Measurements from ENCODE around the gene DLG2. TPM values are rescaled to one million over a fixed set of nuclear protein-coding genes. Genes with fewer than 3 reads are reported as not detected.

Gene DLG2
- total and polyA plus RNA-seq, 2 of the 8 experiments (the other 6 are each of a cell fraction or from before 2014, with no cell fraction given): 1.7 to 14.3 TPM

DNA sequence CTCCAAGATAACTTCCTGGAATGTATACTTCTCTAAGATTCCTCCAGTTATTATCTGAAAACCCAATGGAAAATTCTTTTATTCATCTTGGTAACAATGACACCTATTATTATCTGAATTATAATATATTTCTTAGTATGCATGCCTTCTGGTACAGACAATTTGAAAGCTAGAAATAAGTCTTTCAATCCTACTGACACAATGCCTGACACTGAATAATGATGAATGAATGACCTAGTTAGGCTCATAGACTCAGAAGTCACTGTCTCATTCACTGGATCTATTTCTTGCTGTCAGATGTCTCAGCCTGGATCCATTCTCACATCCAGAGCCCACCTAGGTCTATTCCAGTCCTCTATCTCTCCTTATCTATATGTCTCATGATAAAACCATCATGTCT is 1214.3 kb downstream of the DLG2 start:
- Histone ChIP-seq H3K23ac (ENCODE audit: insufficient read length) (no peak overlapping the region), H4K8ac (ENCODE audit: extremely low read depth, insufficient read depth, low read length) (no peak overlapping the region), H3K4me3 (ENCODE audit: extremely low read depth in 1 of 4, insufficient read depth in 2 of 4, low read depth in 3 of 4, low read length in 4 of 4) (no peak overlapping the region), H3K9ac (replicated peaks in 1 of 4; ENCODE audit: extremely low read depth in 1 of 4, low read depth in 3 of 4, low read length in 3 of 4) (no peak overlapping the region), H2BK20ac (ENCODE audit: low read length) (no peak overlapping the region), H2BK120ac (replicated peaks; ENCODE audit: low read depth, low read length) (no peak overlapping the region), H3K23me2 (ENCODE audit: low read depth, low read length) (no peaks in the 10 kb centered on the region), H3K27ac (ENCODE audit: low read depth, low read length) (no peak overlapping the region), H2BK12ac (ENCODE audit: low read depth, low read length) (no peak overlapping the region), H3K18ac (ENCODE audit: extremely low read depth, low read length) (no peak overlapping the region), H2BK15ac (ENCODE audit: low read length) (no peak overlapping the region), H3K4ac (replicated peaks; ENCODE audit: insufficient read length, low read depth, low read length) (no peak overlapping the region), H4K91ac (replicated peaks; ENCODE audit: insufficient read length, low read length) (no peak overlapping the region), H4K5ac (ENCODE audit: insufficient read length, low read depth, low read length) (no peak overlapping the region), H3K14ac (ENCODE audit: insufficient read length) (no peak overlapping the region), H3K27me3 (replicated peaks in 1 of 4; ENCODE audit: control insufficient read depth in 3 of 4, extremely low read depth in 1 of 4, insufficient read depth in 3 of 4, low read length in 3 of 4) (peaks cover 0 to 1% (median 0%) of the 10 kb centered on the region in 4 experiments; a peak in 1 of 7 replicates), H3K9me3 (ENCODE audit: insufficient read depth in 2 of 2, low read depth in 1 of 2, low read length in 1 of 2) (no peaks in the 10 kb centered on the region), H3K79me1 (ENCODE audit: low read depth, low read length) (no peaks in the 10 kb centered on the region), H3K4me2 (ENCODE audit: insufficient read depth in 1 of 2, low read depth in 2 of 2, low read length in 2 of 2) (no peak overlapping the region), H2AFZ (ENCODE audit: low read length) (no peak overlapping the region), H3K56ac (replicated peaks; ENCODE audit: insufficient read length, low read depth, low read length) (no peak overlapping the region), H2AK5ac (ENCODE audit: low read depth, low read length) (no peak overlapping the region), H3K36me3 (ENCODE audit: control insufficient read depth in 2 of 4, insufficient read depth in 4 of 4, low read length in 3 of 4) (no peaks in the 10 kb centered on the region), H2BK5ac (ENCODE audit: low read depth, low read length) (no peak overlapping the region), H3K79me2 (ENCODE audit: control insufficient read depth in 1 of 2, insufficient read depth in 2 of 2, low read length in 2 of 2) (no peaks in the 10 kb centered on the region), H3K4me1 (replicated peaks in 1 of 4; ENCODE audit: control insufficient read depth in 3 of 4, insufficient read depth in 4 of 4, low read length in 3 of 4) (peaks cover 0 to 8% (median 5%) of the 10 kb centered on the region in 4 experiments; a peak in 4 of 7 replicates), H4K20me1 (replicated peaks in 1 of 2; ENCODE audit: control insufficient read depth in 1 of 2, insufficient read depth in 2 of 2, low read length in 2 of 2) (no peaks in the 10 kb centered on the region)
- ChIA-PET POLR2A (ENCODE audit: partially characterized antibody) (no interaction called here), CTCF (ENCODE audit: partially characterized antibody) (interaction anchor here (4.9 kb wide), 1 partner anchor 14 kb away, joined by 24 read pairs; no protein-coding TSS in a partner anchor)
- FAIRE-seq (no peak), DNase-seq (ENCODE audit: low read depth in 1 of 2, low spot score in 2 of 2) (no peak)
- no peak for TF ChIP-seq GTF2F1 (IDR thresholded peaks at IDR 0.05; ENCODE audit: borderline replicate concordance, low read depth, low read length)
- no peak for TF ChIP-seq MAFK (IDR thresholded peaks at IDR 0.05; ENCODE audit: low read depth, low read length)
- TF ChIP-seq KDM5A (IDR thresholded peaks at IDR 0.05; ENCODE audit: low read length): no peak
- no peak for TF ChIP-seq NANOG (IDR thresholded peaks at IDR 0.05; ENCODE audit: insufficient read depth, low read depth, low read length, poor library complexity, severe bottlenecking)
- no peak for TF ChIP-seq RBBP5 (IDR thresholded peaks at IDR 0.05; ENCODE audit: borderline replicate concordance, low read depth, low read length)
- TF ChIP-seq, protein P1, sequence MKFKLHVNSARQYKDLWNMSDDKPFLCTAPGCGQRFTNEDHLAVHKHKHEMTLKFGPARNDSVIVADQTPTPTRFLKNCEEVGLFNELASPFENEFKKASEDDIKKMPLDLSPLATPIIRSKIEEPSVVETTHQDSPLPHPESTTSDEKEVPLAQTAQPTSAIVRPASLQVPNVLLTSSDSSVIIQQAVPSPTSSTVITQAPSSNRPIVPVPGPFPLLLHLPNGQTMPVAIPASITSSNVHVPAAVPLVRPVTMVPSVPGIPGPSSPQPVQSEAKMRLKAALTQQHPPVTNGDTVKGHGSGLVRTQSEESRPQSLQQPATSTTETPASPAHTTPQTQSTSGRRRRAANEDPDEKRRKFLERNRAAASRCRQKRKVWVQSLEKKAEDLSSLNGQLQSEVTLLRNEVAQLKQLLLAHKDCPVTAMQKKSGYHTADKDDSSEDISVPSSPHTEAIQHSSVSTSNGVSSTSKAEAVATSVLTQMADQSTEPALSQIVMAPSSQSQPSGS (IDR thresholded peaks at IDR 0.05; ENCODE audit: low read length): no peak
- no peak for TF ChIP-seq POLR2AphosphoS5 (IDR thresholded peaks at IDR 0.05; ENCODE audit: low read depth, low read length)
- TF ChIP-seq KDM1A (IDR thresholded peaks at IDR 0.05; ENCODE audit: borderline replicate concordance, low read length): no peak
- TF ChIP-seq CREB1 (IDR thresholded peaks at IDR 0.05): no peak
- TF ChIP-seq ZNF274 (IDR thresholded peaks at IDR 0.05; ENCODE audit: borderline replicate concordance, extremely low read depth, low read length): no peak
- TF ChIP-seq TAF1 (IDR thresholded peaks at IDR 0.05; ENCODE audit: low read depth, low read length): no peak
- no peak for TF ChIP-seq EGR1 (IDR thresholded peaks at IDR 0.05; ENCODE audit: borderline replicate concordance, low read depth, low read length)
- TF ChIP-seq BACH1 (IDR thresholded peaks at IDR 0.05; ENCODE audit: low read length): no peak
- no peak for TF ChIP-seq TAF7 (optimal IDR thresholded peaks at IDR 0.05; ENCODE audit: borderline replicate concordance, low read depth, low read length)
- TF ChIP-seq ASH2L (IDR thresholded peaks at IDR 0.05; ENCODE audit: low read length): no peak
